Motor neuron (in vitro differentiated cells): ENCODE measurements around the gene FBXO15. TPM values are rescaled to one million over a fixed set of nuclear protein-coding genes. Genes with fewer than 3 reads are reported as not detected.

Experiments used
- ATAC-seq, 8 experiments: fragments of 200-7000 bp; cut with Tn5 transposase; replicated peaks in 6 of 8; 2 replicates each; pipeline ENCODE4 v1.8.0; 2021; ENCODE audit warnings: mild to moderate bottlenecking in 8 of 8, moderate library complexity in 8 of 8
- H3K27ac ChIP-seq, 2 donors: fragments of 250-450 bp; sonication (Bioruptor Pico); 2 replicates each; pipeline ENCODE4 v1.9.0; 2021; ENCODE audit warnings: antibody characterized with exemption in 2 of 2, mild to moderate bottlenecking in 2 of 2, moderate library complexity in 1 of 2
- H3K4me1 ChIP-seq, 2 donors: fragments of 250-450 bp; sonication (Bioruptor Pico); replicated peaks in 1 of 2; 2 replicates each; pipeline ENCODE4 v1.6.1; 2021; ENCODE audit warnings: antibody characterized with exemption in 2 of 2, mild to moderate bottlenecking in 2 of 2, moderate library complexity in 1 of 2
- H3K4me3 ChIP-seq, 5 donors: fragments of 250-450 bp; sonication (Bioruptor Pico); 2 replicates each; pipeline ENCODE4 v1.9.0; 2021; ENCODE audit warnings: antibody characterized with exemption in 5 of 5, mild to moderate bottlenecking in 5 of 5, moderate library complexity in 4 of 5
- WGBS, 10 experiments: fragments of 450-650 bp; shearing (Covaris generic); methylation state at CpG; one replicate each; pipeline ENCODE4 v1.0.0; 2022; 5-methylcytosine and 5-hydroxymethylcytosine counted together
- in situ Hi-C, 9 experiments: fragments of 400-800 bp; cut with MboI; loops; one replicate each; pipeline ENCODE4 v1.15.0; 2021; ENCODE audit warnings: low sequenced_read_pairs in 9 of 9, low pct_unique_long_range_greater_than_20kb in 2 of 9; ENCODE audit not compliant: unreplicated experiment in 9 of 9
- total RNA-seq, 8 experiments: library from RNA; unstranded; fragments of 300-600 nt; gene quantifications; 2 replicates each; pipeline versions ENCODE4 v1.2.3 to v1.2.4, GENCODE V29; 2022

FBXO15 gene
- total RNA-seq, 8 experiments from 2014 or later: 0.36 to 6.0 (median 3.3) TPM

GRCh38 chr18:74092922-74093321 is 54.7 kb downstream of the FBXO15 start:
- no peak overlapping the region for H3K4me3 ChIP-seq
- H3K4me1 ChIP-seq: no peaks in the 10 kb centered on the region
- H3K27ac ChIP-seq: no peak overlapping the region
- in situ Hi-C loops: no loop called here
- ATAC-seq: no peak
- 0 to 100% methylated on average over 1 of the region's 3 CpGs; no CpG with 5 or more reads in 8 of the 10 experiments for WGBS, 10 experiments

GRCh38 chr18:74084184-74084855 is 63.3 kb downstream of the FBXO15 start:
- Histone ChIP-seq H3K4me1 (peaks cover 6 to 9% of the 10 kb centered on the region in 2 donors), H3K4me3 (no peak overlapping the region), H3K27ac (no peak overlapping the region)
- 58 to 100% (median 91%) methylated on average over 3 to 6 of the region's 9 CpGs; no CpG with 5 or more reads in 5 of the 10 experiments for WGBS, 10 experiments
- peak in 2 of 8 experiments; percentile 27 to 44 for ATAC-seq
- in situ Hi-C loops: no loop called here

GRCh38 chr18:74083557-74083952 is 64.1 kb downstream of the FBXO15 start:
- Histone ChIP-seq H3K4me3 (no peak overlapping the region), H3K4me1 (peaks cover 6 to 9% of the 10 kb centered on the region in 2 donors), H3K27ac (no peak overlapping the region)
- WGBS, 10 experiments: 44 to 100% (median 83%) methylated on average over 1 to 2 of the region's 3 CpGs; no CpG with 5 or more reads in 3 of the 10 experiments
- in situ Hi-C loops: no loop called here
- no peak for ATAC-seq

- 18 to 69% (median 53%) methylated on average over 2 to 13 of the region's 18 CpGs; no CpG with 5 or more reads in 1 of the 10 experiments for WGBS, 10 experiments
- in situ Hi-C loops: no loop called here
- Histone ChIP-seq H3K4me3 (no peak overlapping the region), H3K4me1 (peaks cover 6 to 9% of the 10 kb centered on the region in 2 donors), H3K27ac (no peak overlapping the region)
- peak; percentile 25 to 66 (median 50) for ATAC-seq
Observed at GRCh38 chr18:74082742-74083556, 64.7 kb downstream of the FBXO15 start.

GRCh38 chr18:74081966-74082741 is 65.5 kb downstream of the FBXO15 start:
- ATAC-seq: peak; percentile 46 to 100 (median 85)
- Histone ChIP-seq H3K4me1 (peaks cover 6 to 9% of the 10 kb centered on the region in 2 donors), H3K27ac (no peak overlapping the region), H3K4me3 (no peak overlapping the region)
- 62 to 100% (median 84%) methylated on average over 1 to 10 of the region's 13 CpGs; no CpG with 5 or more reads in 1 of the 10 experiments for WGBS, 10 experiments
- in situ Hi-C loops: no loop called here

GRCh38 chr18:74078257-74078656 is 69.4 kb downstream of the FBXO15 start:
- no peak for ATAC-seq
- 71 to 100% (median 87%) methylated on average over 1 to 3 of the region's 9 CpGs; no CpG with 5 or more reads in 7 of the 10 experiments for WGBS, 10 experiments
- in situ Hi-C loops: no loop called here
- H3K27ac ChIP-seq: no peak overlapping the region
- peaks cover 6 to 7% of the 10 kb centered on the region in 2 donors for H3K4me1 ChIP-seq
- no peak overlapping the region for H3K4me3 ChIP-seq

- peak in 3 of 8 experiments; percentile 57 to 79 (median 77) for ATAC-seq
- Histone ChIP-seq H3K4me3 (no peak overlapping the region), H3K27ac (no peak overlapping the region), H3K4me1 (no peaks in the 10 kb centered on the region)
- in situ Hi-C loops: no loop called here
- 4 to 96% (median 25%) methylated on average over 4 to 9 of the region's 17 CpGs; no CpG with 5 or more reads in 3 of the 10 experiments for WGBS, 10 experiments
Observed at GRCh38 chr18:74074668-74075564, 72.7 kb downstream of the FBXO15 start.

- 0 to 92% (median 87%) methylated on average over 3 to 7 of the region's 10 CpGs; no CpG with 5 or more reads in 5 of the 10 experiments for WGBS, 10 experiments
- in situ Hi-C loops: no loop called here
- ATAC-seq: peak in 3 of 8 experiments; percentile 30 to 78 (median 64)
Observed at GRCh38 chr18:74073957-74074667, 73.5 kb downstream of the FBXO15 start.

GRCh38 chr18:74069178-74070050 is 78.2 kb downstream of the FBXO15 start:
- Histone ChIP-seq H3K4me3 (no peak overlapping the region), H3K4me1 (peaks cover 0 to 6% of the 10 kb centered on the region in 2 donors), H3K27ac (no peak overlapping the region)
- WGBS, 10 experiments: 26 to 93% (median 66%) methylated on average over 3 to 12 of the region's 13 CpGs
- ATAC-seq: peak in 2 of 8 experiments; percentile 48 to 58
- in situ Hi-C loops: no loop called here

More at GRCh38 chr18:74073957-74074667, 73.5 kb downstream of the FBXO15 start:
- H3K4me1 ChIP-seq: no peaks in the 10 kb centered on the region
- no peak overlapping the region for H3K4me3 ChIP-seq
- H3K27ac ChIP-seq: no peak overlapping the region

- Histone ChIP-seq H3K4me1 (peaks cover 0 to 15% of the 10 kb centered on the region in 2 donors), H3K4me3 (no peak overlapping the region), H3K27ac (no peak overlapping the region)
- WGBS, 10 experiments: 67 to 83% (median 67%) methylated on average over 1 to 3 of the region's 3 CpGs; no CpG with 5 or more reads in 7 of the 10 experiments
- in situ Hi-C loops: no loop called here
- no peak for ATAC-seq
Observed at GRCh38 chr18:74068296-74068695, 79.3 kb downstream of the FBXO15 start.

- in situ Hi-C loops: no loop called here
- 53 to 100% (median 80%) methylated on average over 1 to 7 of the region's 7 CpGs; no CpG with 5 or more reads in 1 of the 10 experiments for WGBS, 10 experiments
- H3K4me1 ChIP-seq: peaks cover 0 to 28% of the 10 kb centered on the region in 2 donors
- ATAC-seq: no peak
- no peak overlapping the region for H3K4me3 ChIP-seq
- H3K27ac ChIP-seq: no peak overlapping the region
Observed at GRCh38 chr18:74066018-74066417, 81.6 kb downstream of the FBXO15 start.
